GM23338 (cell line): ENCODE results near the gene MEGF11. TPM values are rescaled to one million over a fixed set of nuclear protein-coding genes. Genes with fewer than 3 reads are reported as not detected.

Experiments used
- ATAC-seq: fragments of 200-7000 bp; cut with Tn5 transposase; 3 replicates; pipeline ENCODE4 v1.9.1; 2020
- DNase-seq: peaks from one replicate; pipeline ENCODE4 v3.0.0-alpha.2; 2015; ENCODE audit warnings: low spot score
- H2AFZ ChIP-seq: fragments of 200-600 bp; sonication (generic); 2 replicates; pipeline ENCODE4 v1.8.0; 2016; ENCODE audit warnings: antibody characterized with exemption, mild to moderate bottlenecking, moderate library complexity
- H3F3A ChIP-seq: fragments of 200-600 bp; sonication (generic); replicated peaks from 2 replicates; pipeline ENCODE4 v1.8.0; 2017; ENCODE audit warnings: antibody characterized with exemption, mixed run types, low read depth
- H3K27ac ChIP-seq: fragments of 200-600 bp; sonication (generic); 2 replicates; pipeline ENCODE4 v1.6.1; 2016; ENCODE audit warnings: low read depth
- H3K27me3 ChIP-seq: fragments of 200-600 bp; sonication (generic); 2 replicates; pipeline ENCODE4 v1.8.0; 2016; ENCODE audit warnings: mild to moderate bottlenecking, mixed run types, moderate library complexity; ENCODE audit not compliant: insufficient read depth
- H3K36me3 ChIP-seq: fragments of 200-600 bp; sonication (generic); 2 replicates; pipeline ENCODE4 v1.8.0; 2016; ENCODE audit warnings: mild to moderate bottlenecking; ENCODE audit not compliant: insufficient read depth
- H3K4me1 ChIP-seq: fragments of 200-600 bp; sonication (generic); 2 replicates; pipeline ENCODE4 v1.8.0; 2016; ENCODE audit warnings: mild to moderate bottlenecking, moderate library complexity; ENCODE audit not compliant: insufficient read depth
- H3K4me2 ChIP-seq: fragments of 200-600 bp; sonication (generic); 2 replicates; pipeline ENCODE4 v1.7.1; 2017; ENCODE audit warnings: mixed run types
- H3K4me3 ChIP-seq: fragments of 200-600 bp; sonication (generic); 2 replicates; pipeline ENCODE4 v1.6.1; 2016; ENCODE audit warnings: mixed run types
- H3K79me2 ChIP-seq: fragments of 200-600 bp; sonication (generic); replicated peaks from 2 replicates; pipeline ENCODE4 v1.8.0; 2017; ENCODE audit warnings: mild to moderate bottlenecking; ENCODE audit not compliant: insufficient read depth
- H3K9me2 ChIP-seq: fragments of 200-600 bp; sonication (generic); 2 replicates; pipeline ENCODE4 v1.8.0; 2017; ENCODE audit not compliant: insufficient read depth
- H4K20me1 ChIP-seq: fragments of 200-600 bp; sonication (generic); replicated peaks from 2 replicates; pipeline ENCODE4 v1.8.0; 2017; ENCODE audit warnings: mild to moderate bottlenecking; ENCODE audit not compliant: insufficient read depth
- H3K27ac Mint-ChIP-seq: 2 replicates; pipeline ENCODE4 v1.8.0; 2020; ENCODE audit warnings: inconsistent platforms, mild to moderate bottlenecking, moderate library complexity, mixed read lengths
- H3K27me3 Mint-ChIP-seq: 3 replicates; pipeline ENCODE4 v1.8.0; 2022; ENCODE audit warnings: low read depth, mild to moderate bottlenecking, moderate library complexity, mixed read lengths, inconsistent platforms; ENCODE audit not compliant: insufficient read depth, poor library complexity
- H3K36me3 Mint-ChIP-seq: 3 replicates; pipeline ENCODE4 v1.8.0; 2021; ENCODE audit warnings: low read depth, mild to moderate bottlenecking, inconsistent platforms, moderate library complexity, mixed read lengths
- H3K4me1 Mint-ChIP-seq: 3 replicates; pipeline ENCODE4 v1.8.0; 2020; ENCODE audit warnings: mild to moderate bottlenecking, inconsistent platforms, mixed read lengths
- H3K4me3 Mint-ChIP-seq: 3 replicates; pipeline ENCODE4 v1.8.0; 2021; ENCODE audit warnings: moderate library complexity, mild to moderate bottlenecking, inconsistent platforms, mixed read lengths
- H3K9me3 Mint-ChIP-seq: 3 replicates; pipeline ENCODE4 v1.8.0; 2020; ENCODE audit warnings: moderate library complexity, mild to moderate bottlenecking, inconsistent platforms, mixed read lengths
- CREB1 ChIP-seq: fragments of 250-450 bp; sonication (Bioruptor Pico); IDR thresholded peaks from 2 replicates; pipeline ENCODE4 v1.5.0; 2020; ENCODE audit warnings: low read depth, mild to moderate bottlenecking, moderate library complexity
- CTCF ChIP-seq, 2 experiments: fragments of 200-600 bp in 1 of 2; sonication (generic) in 1 of 2; conservative IDR thresholded peaks; 2 replicates each; pipeline versions ENCODE4 v1.5.1 to v1.6.1; 2016 to 2017; ENCODE audit warnings: antibody characterized with exemption in 2 of 2, low read depth in 2 of 2, mild to moderate bottlenecking in 2 of 2, moderate library complexity in 1 of 2
- EZH2phosphoT487 ChIP-seq: fragments of 200-600 bp; sonication (generic); IDR thresholded peaks from one replicate; pipeline ENCODE4 v1.8.1; 2018; ENCODE audit warnings: antibody characterized with exemption; ENCODE audit not compliant: unreplicated experiment
- NANOG ChIP-seq: IDR thresholded peaks from 2 replicates; pipeline ENCODE4 v1.6.1; 2016; ENCODE audit warnings: antibody characterized with exemption, borderline replicate concordance
- POLR2AphosphoS5 ChIP-seq: IDR thresholded peaks from 2 replicates; pipeline ENCODE4 v1.6.1; 2016; ENCODE audit warnings: antibody characterized with exemption, low read depth
- ZNF462 ChIP-seq: fragments of 250-450 bp; sonication (Bioruptor Pico); IDR thresholded peaks from 2 replicates; pipeline ENCODE4 v1.5.0; 2020; ENCODE audit warnings: mild to moderate bottlenecking, moderate library complexity
- polyA plus RNA-seq: library from polyadenylated mRNA; unstranded; fragments of >200 nt; fragmentation: Nextera tagmentation; extraction: Ambion mirVana; gene quantifications from 2 replicates; pipeline ENCODE4 v1.2.1, GENCODE V29; 2016
- total RNA-seq: library from RNA; depleted of rRNA; stranded (reverse); fragments of >200 nt; shearing (Covaris generic); gene quantifications from 2 replicates; pipeline ENCODE4 v1.2.3, GENCODE V29; 2014

Gene MEGF11
- total and polyA plus RNA-seq, 2 experiments from 2014 or later, result 1.3 to 1.9 TPM

GRCh38 chr15:66103293-66103590 lies 150.3 kb downstream of the MEGF11 start (continued):
- TF ChIP-seq ZNF462 (CRISPR knock-in tag), result no peak
- no peak for TF ChIP-seq EZH2phosphoT487
- no peak for TF ChIP-seq CTCF (conservative IDR thresholded peaks at IDR 0.05; ENCODE audit: low read depth in 2 of 2)
- TF ChIP-seq CREB1 (CRISPR knock-in tag), result no peak

- H3F3A ChIP-seq, result no peaks in the 10 kb centered on the region
- peaks cover 6% of the 10 kb centered on the region for H3K4me1 ChIP-seq
- no peak for DNase-seq
- ATAC-seq, result no peak
- no peak for TF ChIP-seq CTCF (conservative IDR thresholded peaks at IDR 0.05; ENCODE audit: low read depth in 2 of 2)
- no peak for TF ChIP-seq NANOG
- no peak for TF ChIP-seq POLR2AphosphoS5
- TF ChIP-seq EZH2phosphoT487, result no peak
- H3K27ac ChIP-seq, result no peak overlapping the region
- H2AFZ ChIP-seq, result no peak overlapping the region
- no peak overlapping the region for H3K4me3 ChIP-seq
- H3K36me3 ChIP-seq, result no peaks in the 10 kb centered on the region
- H3K9me2 ChIP-seq, result no peaks in the 10 kb centered on the region
- Mint-ChIP-seq H3K9me3 (no peaks in the 10 kb centered on the region), H3K27ac (no peak overlapping the region), H3K27me3 (peaks cover 5% of the 10 kb centered on the region), H3K4me3 (no peak overlapping the region), H3K4me1 (peaks cover 16% of the 10 kb centered on the region), H3K36me3 (no peaks in the 10 kb centered on the region)
- H3K79me2 ChIP-seq, result no peaks in the 10 kb centered on the region
- no peak overlapping the region for H3K4me2 ChIP-seq
- H3K27me3 ChIP-seq, result no peaks in the 10 kb centered on the region
- H4K20me1 ChIP-seq, result no peaks in the 10 kb centered on the region
Observed at GRCh38 chr15:66102563-66103292, 150.8 kb downstream of the MEGF11 start.
